ENCODE measurements around the gene COL19A1.

DNA sequence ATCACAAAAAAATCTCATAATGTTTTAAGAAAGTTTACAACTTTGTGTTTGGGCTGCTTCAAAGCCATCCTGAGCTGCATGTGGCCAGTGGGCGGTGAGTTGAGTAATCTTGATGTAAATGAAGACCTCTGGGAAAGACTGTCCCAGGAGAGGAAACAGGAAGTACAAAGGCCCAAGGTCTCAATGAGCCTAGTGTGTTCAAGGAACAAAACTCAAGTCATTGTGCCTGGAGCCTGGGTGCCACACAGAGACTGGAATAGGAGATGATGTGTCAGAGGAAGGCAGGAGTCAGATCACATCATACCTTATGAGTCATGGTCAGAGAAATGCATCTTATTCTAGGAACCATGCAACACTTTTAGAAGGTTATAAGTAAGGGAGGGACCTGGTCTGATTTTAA is 51.5 kb downstream of the COL19A1 start:
- TF ChIP-seq, protein P1, sequence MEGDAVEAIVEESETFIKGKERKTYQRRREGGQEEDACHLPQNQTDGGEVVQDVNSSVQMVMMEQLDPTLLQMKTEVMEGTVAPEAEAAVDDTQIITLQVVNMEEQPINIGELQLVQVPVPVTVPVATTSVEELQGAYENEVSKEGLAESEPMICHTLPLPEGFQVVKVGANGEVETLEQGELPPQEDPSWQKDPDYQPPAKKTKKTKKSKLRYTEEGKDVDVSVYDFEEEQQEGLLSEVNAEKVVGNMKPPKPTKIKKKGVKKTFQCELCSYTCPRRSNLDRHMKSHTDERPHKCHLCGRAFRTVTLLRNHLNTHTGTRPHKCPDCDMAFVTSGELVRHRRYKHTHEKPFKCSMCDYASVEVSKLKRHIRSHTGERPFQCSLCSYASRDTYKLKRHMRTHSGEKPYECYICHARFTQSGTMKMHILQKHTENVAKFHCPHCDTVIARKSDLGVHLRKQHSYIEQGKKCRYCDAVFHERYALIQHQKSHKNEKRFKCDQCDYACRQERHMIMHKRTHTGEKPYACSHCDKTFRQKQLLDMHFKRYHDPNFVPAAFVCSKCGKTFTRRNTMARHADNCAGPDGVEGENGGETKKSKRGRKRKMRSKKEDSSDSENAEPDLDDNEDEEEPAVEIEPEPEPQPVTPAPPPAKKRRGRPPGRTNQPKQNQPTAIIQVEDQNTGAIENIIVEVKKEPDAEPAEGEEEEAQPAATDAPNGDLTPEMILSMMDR (IDR thresholded peaks at IDR 0.05; ENCODE audit: low read depth, low read length) = no peak
- TF ChIP-seq, protein P2, sequence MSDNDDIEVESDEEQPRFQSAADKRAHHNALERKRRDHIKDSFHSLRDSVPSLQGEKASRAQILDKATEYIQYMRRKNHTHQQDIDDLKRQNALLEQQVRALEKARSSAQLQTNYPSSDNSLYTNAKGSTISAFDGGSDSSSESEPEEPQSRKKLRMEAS (IDR thresholded peaks at IDR 0.05; ENCODE audit: low read depth, low read length) = no peak
- TF ChIP-seq POLR2A (IDR thresholded peaks at IDR 0.05; ENCODE audit: extremely low read depth, insufficient read length) (no peak), MYC (IDR thresholded peaks at IDR 0.05; ENCODE audit: low read depth, low read length) (no peak)
